PFSK-1 (cell line): Measurements from ENCODE around the gene PIK3R3.

Experiments used
- FOXP2 ChIP-seq: optimal IDR thresholded peaks from 2 replicates; pipeline ENCODE3; 2011; ENCODE audit warnings: borderline replicate concordance, control low read depth, inconsistent platforms; ENCODE audit not compliant: insufficient read depth; ENCODE audit errors: extremely low read length, extremely low read depth
- POLR2AphosphoS5 ChIP-seq: IDR thresholded peaks from 2 replicates; pipeline ENCODE4 v1.6.1; 2012; ENCODE audit warnings: low read depth, mild to moderate bottlenecking, control low read depth, low read length, moderate library complexity
- SIN3A ChIP-seq: IDR thresholded peaks from 2 replicates; pipeline ENCODE4 v1.6.1; 2012; ENCODE audit warnings: mild to moderate bottlenecking, low read length, moderate library complexity, borderline replicate concordance; ENCODE audit not compliant: insufficient read depth
- TAF1 ChIP-seq: IDR thresholded peaks from 2 replicates; pipeline ENCODE4 v1.6.1; 2012; ENCODE audit warnings: low read length, control low read depth, borderline replicate concordance; ENCODE audit not compliant: insufficient read depth
- TF ChIP-seq, protein P1 (sequence below), 2 experiments: IDR thresholded peaks; 2 replicates each; pipeline versions ENCODE4 v1.6.1 to v1.8.0; 2011 to 2012; ENCODE audit warnings: low read depth in 2 of 2, low read length in 2 of 2, control low read depth in 1 of 2, inconsistent platforms in 1 of 2, mild to moderate bottlenecking in 1 of 2, moderate library complexity in 1 of 2; ENCODE audit not compliant: insufficient read depth in 1 of 2

The PIK3R3 gene

DNA sequence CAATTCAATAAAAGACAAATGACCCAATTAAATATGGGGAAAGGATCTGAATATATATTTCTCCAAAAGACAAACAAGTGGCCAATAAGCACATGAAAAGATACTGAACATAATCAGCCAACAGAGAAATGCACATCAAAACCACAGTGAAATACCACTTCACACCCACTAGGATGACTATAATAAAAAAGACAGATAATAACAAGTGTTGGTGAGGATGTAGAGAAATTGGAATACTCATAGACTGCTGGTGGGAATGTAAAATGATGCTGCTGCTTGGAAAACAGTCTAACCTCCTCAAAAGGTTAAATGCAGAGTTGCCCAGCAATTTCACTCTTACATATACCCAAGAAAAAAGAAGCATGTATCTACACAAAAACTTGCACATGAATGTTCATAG, 48.9 kb downstream of the PIK3R3 start:
- no peak for TF ChIP-seq POLR2AphosphoS5
- no peak for TF ChIP-seq FOXP2
- TF ChIP-seq, protein P1, sequence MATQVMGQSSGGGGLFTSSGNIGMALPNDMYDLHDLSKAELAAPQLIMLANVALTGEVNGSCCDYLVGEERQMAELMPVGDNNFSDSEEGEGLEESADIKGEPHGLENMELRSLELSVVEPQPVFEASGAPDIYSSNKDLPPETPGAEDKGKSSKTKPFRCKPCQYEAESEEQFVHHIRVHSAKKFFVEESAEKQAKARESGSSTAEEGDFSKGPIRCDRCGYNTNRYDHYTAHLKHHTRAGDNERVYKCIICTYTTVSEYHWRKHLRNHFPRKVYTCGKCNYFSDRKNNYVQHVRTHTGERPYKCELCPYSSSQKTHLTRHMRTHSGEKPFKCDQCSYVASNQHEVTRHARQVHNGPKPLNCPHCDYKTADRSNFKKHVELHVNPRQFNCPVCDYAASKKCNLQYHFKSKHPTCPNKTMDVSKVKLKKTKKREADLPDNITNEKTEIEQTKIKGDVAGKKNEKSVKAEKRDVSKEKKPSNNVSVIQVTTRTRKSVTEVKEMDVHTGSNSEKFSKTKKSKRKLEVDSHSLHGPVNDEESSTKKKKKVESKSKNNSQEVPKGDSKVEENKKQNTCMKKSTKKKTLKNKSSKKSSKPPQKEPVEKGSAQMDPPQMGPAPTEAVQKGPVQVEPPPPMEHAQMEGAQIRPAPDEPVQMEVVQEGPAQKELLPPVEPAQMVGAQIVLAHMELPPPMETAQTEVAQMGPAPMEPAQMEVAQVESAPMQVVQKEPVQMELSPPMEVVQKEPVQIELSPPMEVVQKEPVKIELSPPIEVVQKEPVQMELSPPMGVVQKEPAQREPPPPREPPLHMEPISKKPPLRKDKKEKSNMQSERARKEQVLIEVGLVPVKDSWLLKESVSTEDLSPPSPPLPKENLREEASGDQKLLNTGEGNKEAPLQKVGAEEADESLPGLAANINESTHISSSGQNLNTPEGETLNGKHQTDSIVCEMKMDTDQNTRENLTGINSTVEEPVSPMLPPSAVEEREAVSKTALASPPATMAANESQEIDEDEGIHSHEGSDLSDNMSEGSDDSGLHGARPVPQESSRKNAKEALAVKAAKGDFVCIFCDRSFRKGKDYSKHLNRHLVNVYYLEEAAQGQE (IDR thresholded peaks at IDR 0.05; ENCODE audit: insufficient read depth in 1 of 2, low read depth in 2 of 2, low read length in 2 of 2) = no peak
- TF ChIP-seq SIN3A = no peak
- no peak for TF ChIP-seq TAF1

DNA sequence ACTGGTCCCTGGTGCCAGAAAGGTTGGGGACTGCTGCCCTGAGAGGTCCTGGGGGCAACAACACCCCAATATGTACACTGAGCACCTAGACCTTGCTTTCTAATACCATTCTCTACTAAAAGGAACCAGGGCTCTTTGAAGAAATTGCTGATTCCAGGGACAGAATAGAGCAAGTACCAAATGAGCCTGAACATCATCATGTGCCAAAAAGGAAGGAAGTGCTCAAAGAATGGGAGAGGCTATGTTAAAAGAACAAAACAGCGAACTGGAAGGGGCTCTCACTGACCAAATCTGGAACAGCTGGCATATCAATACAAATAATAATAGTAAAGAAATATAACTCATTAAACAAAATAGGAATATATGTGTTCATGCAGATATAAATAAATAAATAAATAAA, 50.8 kb downstream of the PIK3R3 start:
- no peak for TF ChIP-seq POLR2AphosphoS5
- TF ChIP-seq FOXP2 = no peak
- no peak for TF ChIP-seq TAF1
- TF ChIP-seq, protein P1 (IDR thresholded peaks at IDR 0.05; ENCODE audit: insufficient read depth in 1 of 2, low read depth in 2 of 2, low read length in 2 of 2) = no peak
- no peak for TF ChIP-seq SIN3A

DNA sequence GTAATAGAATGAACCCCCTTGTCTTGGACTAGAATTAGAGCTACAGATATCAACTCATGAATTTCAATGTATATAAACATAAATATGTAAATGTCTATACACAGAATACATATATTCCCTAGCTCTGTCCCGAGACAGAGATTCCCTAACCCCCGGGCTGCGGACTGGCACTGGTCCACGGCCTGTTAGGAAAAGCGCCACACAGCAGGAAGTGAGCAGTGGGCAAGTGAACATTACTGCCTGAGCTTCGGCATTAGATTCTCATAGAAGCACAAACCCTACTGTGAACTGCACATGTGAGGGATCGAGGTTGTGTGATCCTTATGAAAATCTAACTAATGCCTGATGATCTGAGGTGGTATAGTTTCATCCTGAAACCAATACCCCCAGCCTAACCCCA, 51.2 kb downstream of the PIK3R3 start:
- TF ChIP-seq FOXP2 = no peak
- no peak for TF ChIP-seq TAF1

DNA sequence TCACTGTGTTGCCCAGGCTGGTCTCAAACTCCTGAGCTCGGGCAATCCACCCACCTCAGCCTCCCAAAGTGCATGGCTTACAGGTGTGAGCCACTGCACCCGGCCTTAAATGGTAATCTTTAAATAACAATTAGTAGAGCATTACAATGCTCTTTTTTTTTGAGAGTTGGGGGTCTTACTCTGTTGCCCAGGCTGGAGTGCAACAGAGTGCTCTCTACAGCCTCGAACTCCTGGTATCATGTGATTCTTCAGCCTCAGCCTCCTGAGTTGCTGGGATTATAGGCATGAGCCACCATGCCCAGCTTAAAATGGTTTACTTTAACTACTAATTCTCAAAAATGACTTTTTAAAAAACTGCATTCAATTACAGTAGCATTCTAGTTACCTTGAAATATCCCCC, 52.2 kb downstream of the PIK3R3 start:
- no peak for TF ChIP-seq FOXP2
- no peak for TF ChIP-seq TAF1
- TF ChIP-seq, protein P1 (IDR thresholded peaks at IDR 0.05; ENCODE audit: insufficient read depth in 1 of 2, low read depth in 2 of 2, low read length in 2 of 2) = no peak
- no peak for TF ChIP-seq POLR2AphosphoS5
- TF ChIP-seq SIN3A = no peak

DNA sequence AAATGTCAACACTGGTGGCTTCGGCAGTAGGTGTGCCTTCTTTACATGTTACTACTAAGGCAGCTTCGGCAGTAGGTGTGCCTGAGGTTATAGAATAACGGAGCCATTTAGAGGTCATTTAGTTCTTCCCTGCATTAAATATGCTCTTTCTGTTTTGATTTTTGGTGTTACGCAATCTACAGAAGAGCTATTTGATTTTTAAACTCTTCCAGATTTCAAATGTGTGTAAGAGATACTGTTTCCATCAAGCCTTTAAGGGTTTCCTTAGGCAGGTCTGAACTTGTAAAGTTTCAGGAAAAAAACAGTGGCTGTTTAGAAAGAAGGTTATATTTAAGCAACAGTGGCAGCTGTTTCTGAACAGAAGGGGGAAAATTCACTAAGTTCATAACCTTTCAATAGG, 54.8 kb downstream of the PIK3R3 start:
- TF ChIP-seq TAF1 = no peak

DNA sequence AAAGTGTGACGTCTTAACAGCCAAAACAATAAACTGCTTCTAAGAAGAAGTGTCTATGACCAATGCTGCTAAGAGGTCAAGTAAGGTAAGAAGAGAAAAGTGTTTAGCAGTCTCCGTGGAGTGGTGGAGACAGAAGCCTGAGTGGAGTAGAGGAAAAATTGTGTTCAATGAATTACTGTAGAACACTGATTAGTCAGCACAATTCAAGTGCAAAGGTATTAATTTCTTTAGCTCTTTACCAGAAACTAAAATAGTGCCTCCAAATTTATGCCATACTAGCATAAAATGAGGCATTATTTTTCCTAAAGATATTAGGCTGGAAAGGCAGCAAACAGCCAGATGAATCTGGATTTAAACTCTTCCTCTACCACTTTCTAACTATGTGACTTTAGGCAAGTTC, 56.1 kb downstream of the PIK3R3 start:
- no peak for TF ChIP-seq SIN3A
- no peak for TF ChIP-seq TAF1
- TF ChIP-seq FOXP2 = no peak
- TF ChIP-seq, protein P1 (IDR thresholded peaks at IDR 0.05; ENCODE audit: insufficient read depth in 1 of 2, low read depth in 2 of 2, low read length in 2 of 2) = no peak
- no peak for TF ChIP-seq POLR2AphosphoS5
